ENCODE data around the gene ISCA2.

DNA sequence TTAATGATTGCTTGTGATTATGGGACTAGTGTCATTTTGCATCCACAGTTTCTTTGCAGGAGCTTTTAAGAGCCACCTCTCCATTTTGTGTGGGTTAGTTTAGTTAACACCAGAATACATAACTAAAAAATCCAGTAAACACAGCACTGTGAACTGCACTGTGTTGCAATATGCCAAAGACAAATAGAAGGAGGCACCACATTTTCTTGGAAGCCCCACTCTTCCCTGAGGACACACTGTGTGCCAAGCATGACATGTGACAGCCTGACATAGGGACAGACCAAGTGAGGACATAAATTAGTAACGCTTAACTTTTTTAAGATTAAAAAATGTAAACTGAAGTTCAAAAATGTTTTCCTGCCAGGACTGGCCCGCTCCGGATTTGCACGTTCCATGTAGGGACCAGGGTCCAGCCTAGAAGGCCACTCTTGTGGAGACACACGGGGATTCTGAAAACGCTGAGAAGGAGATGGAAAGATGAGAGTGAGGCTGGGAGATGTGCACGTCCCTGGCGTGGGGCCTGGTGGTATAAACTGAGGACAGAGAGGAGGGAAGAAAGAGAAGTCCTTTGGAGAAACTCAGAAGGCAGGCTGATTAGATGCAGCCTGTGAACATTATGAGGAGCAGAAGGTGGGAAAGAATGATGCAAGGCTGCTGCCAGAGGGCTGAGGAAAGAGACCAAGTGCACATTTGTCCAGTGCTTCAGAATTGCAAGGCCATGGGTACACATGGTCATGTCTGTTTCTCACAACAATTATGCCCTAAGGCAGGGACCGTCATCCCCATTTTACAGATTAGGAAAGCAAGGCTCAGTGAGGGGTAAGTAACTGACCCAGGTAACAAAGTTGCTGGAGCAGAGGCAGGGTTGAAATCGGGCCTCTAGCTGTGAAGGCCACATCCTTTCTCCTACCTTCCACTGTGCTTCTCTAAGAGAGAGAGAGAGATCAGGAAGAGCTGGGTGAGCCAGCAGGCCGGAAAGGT, 45.1 kb downstream of the ISCA2 start:
- TF ChIP-seq, protein P1, sequence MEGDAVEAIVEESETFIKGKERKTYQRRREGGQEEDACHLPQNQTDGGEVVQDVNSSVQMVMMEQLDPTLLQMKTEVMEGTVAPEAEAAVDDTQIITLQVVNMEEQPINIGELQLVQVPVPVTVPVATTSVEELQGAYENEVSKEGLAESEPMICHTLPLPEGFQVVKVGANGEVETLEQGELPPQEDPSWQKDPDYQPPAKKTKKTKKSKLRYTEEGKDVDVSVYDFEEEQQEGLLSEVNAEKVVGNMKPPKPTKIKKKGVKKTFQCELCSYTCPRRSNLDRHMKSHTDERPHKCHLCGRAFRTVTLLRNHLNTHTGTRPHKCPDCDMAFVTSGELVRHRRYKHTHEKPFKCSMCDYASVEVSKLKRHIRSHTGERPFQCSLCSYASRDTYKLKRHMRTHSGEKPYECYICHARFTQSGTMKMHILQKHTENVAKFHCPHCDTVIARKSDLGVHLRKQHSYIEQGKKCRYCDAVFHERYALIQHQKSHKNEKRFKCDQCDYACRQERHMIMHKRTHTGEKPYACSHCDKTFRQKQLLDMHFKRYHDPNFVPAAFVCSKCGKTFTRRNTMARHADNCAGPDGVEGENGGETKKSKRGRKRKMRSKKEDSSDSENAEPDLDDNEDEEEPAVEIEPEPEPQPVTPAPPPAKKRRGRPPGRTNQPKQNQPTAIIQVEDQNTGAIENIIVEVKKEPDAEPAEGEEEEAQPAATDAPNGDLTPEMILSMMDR (IDR thresholded peaks at IDR 0.05; ENCODE audit: extremely low read depth in 1 of 2, insufficient read depth in 1 of 2, low read depth in 1 of 2, low read length in 2 of 2), result no peak
- no peak for TF ChIP-seq EZH2 (IDR thresholded peaks at IDR 0.05; ENCODE audit: borderline replicate concordance, low read depth, low read length, severe bottlenecking)
- no peak for TF ChIP-seq POLR2AphosphoS5 (IDR thresholded peaks at IDR 0.05; ENCODE audit: insufficient read depth, low read depth, low read length)
- TF ChIP-seq MAX (IDR thresholded peaks at IDR 0.05; ENCODE audit: insufficient read depth, insufficient read length), result no peak
- TF ChIP-seq POLR2A (IDR thresholded peaks at IDR 0.05; ENCODE audit: low read depth, low read length), result no peak
